Ishikawa (cell line): Measurements from ENCODE around the gene DLGAP4.

ENCODE experiments used
- CEBPB ChIP-seq: IDR thresholded peaks from 2 replicates; pipeline ENCODE4 v1.6.1; 2012
- CREB1 ChIP-seq: IDR thresholded peaks from 2 replicates; pipeline ENCODE4 v1.6.1; 2012; ENCODE audit warnings: low read depth
- EGR1 ChIP-seq: IDR thresholded peaks from 2 replicates; pipeline ENCODE4 v1.6.1; 2012
- EP300 ChIP-seq: IDR thresholded peaks from 2 replicates; pipeline ENCODE4 v1.6.1; 2012; ENCODE audit warnings: borderline replicate concordance
- FOXM1 ChIP-seq: IDR thresholded peaks from 2 replicates; pipeline ENCODE4 v1.6.1; 2012; ENCODE audit warnings: low read depth, borderline replicate concordance
- MAX ChIP-seq: IDR thresholded peaks from 2 replicates; pipeline ENCODE4 v1.6.1; 2012
- NFIC ChIP-seq: IDR thresholded peaks from 2 replicates; pipeline ENCODE4 v1.6.1; 2012
- RAD21 ChIP-seq: IDR thresholded peaks from 2 replicates; pipeline ENCODE4 v1.6.1; 2012; ENCODE audit warnings: low read depth
- REST ChIP-seq: IDR thresholded peaks from 2 replicates; pipeline ENCODE4 v1.6.1; 2012; ENCODE audit warnings: low read depth, mild to moderate bottlenecking
- TAF1 ChIP-seq: IDR thresholded peaks from 2 replicates; pipeline ENCODE4 v1.6.1; 2012; ENCODE audit warnings: low read depth, mild to moderate bottlenecking
- TCF12 ChIP-seq: IDR thresholded peaks from 2 replicates; pipeline ENCODE4 v1.6.1; 2012; ENCODE audit warnings: low read depth
- TEAD4 ChIP-seq: IDR thresholded peaks from 2 replicates; pipeline ENCODE4 v1.6.1; 2012
- USF1 ChIP-seq: IDR thresholded peaks from 2 replicates; pipeline ENCODE4 v1.6.1; 2012
- YY1 ChIP-seq: IDR thresholded peaks from 2 replicates; pipeline ENCODE4 v1.6.1; 2012; ENCODE audit warnings: low read depth
- ZBTB7A ChIP-seq: IDR thresholded peaks from 2 replicates; pipeline ENCODE4 v1.6.1; 2012; ENCODE audit warnings: low read depth

Gene DLGAP4

GRCh38 chr20:36262440-36262839 lies 43.7 kb upstream of the DLGAP4 start:
- TF ChIP-seq TCF12, result no peak
- no peak for TF ChIP-seq CEBPB
- TF ChIP-seq EP300, result no peak
- no peak for TF ChIP-seq RAD21
- TF ChIP-seq ZBTB7A, result no peak
- no peak for TF ChIP-seq FOXM1
- TF ChIP-seq NFIC, result no peak
- no peak for TF ChIP-seq TAF1
- no peak for TF ChIP-seq CREB1

- TF ChIP-seq USF1 (0 out of 2 replicates have a peak, but pooled peaks have one; percentile 48), TAF1 (no peak)
Measured at GRCh38 chr20:36264426-36265246, 41.5 kb upstream of the DLGAP4 start.

GRCh38 chr20:36266189-36266588 lies 40.0 kb upstream of the DLGAP4 start:
- TF ChIP-seq ZBTB7A, result no peak
- no peak for TF ChIP-seq MAX

GRCh38 chr20:36267605-36268381 lies 38.3 kb upstream of the DLGAP4 start:
- TF ChIP-seq USF1, result no peak
- TF ChIP-seq RAD21, result no peak
- TF ChIP-seq TAF1, result no peak
- TF ChIP-seq ZBTB7A, result no peak
- TF ChIP-seq TEAD4, result no peak
- no peak for TF ChIP-seq EGR1
- TF ChIP-seq FOXM1, result no peak
- no peak for TF ChIP-seq EP300
- no peak for TF ChIP-seq NFIC
- TF ChIP-seq REST, result no peak
- no peak for TF ChIP-seq YY1
- TF ChIP-seq CEBPB, result no peak
- no peak for TF ChIP-seq CREB1
- TF ChIP-seq TCF12, result no peak
- TF ChIP-seq MAX, result no peak

- no peak for TF ChIP-seq FOXM1
- TF ChIP-seq EGR1, result peak; percentile 45; the same call in 1 of the 2 replicates
Measured at GRCh38 chr20:36268440-36269342, 37.4 kb upstream of the DLGAP4 start.

- TF ChIP-seq EP300 (no peak), CREB1 (no peak), USF1 (no peak), RAD21 (no peak), REST (no peak), TCF12 (no peak), YY1 (no peak), ZBTB7A (no peak), MAX (no peak)
Measured at GRCh38 chr20:36269507-36269906, 36.6 kb upstream of the DLGAP4 start.
